NCI-H187 treated with DMSO at 0.1 percent for 48 hours (cell line): ENCODE measurements around the gene MACROD1.

Experiments
- DNase-seq: peaks from one replicate; lab custom pipeline; 2025; lab: John Stamatoyannopoulos, UW

Gene MACROD1

GRCh38 chr11:64035081-64035524, 130.8 kb downstream of the MACROD1 start:
- DNase-seq, result no peak

GRCh38 chr11:64034411-64034811, 131.5 kb downstream of the MACROD1 start:
- DNase-seq, result no peak

DNA sequence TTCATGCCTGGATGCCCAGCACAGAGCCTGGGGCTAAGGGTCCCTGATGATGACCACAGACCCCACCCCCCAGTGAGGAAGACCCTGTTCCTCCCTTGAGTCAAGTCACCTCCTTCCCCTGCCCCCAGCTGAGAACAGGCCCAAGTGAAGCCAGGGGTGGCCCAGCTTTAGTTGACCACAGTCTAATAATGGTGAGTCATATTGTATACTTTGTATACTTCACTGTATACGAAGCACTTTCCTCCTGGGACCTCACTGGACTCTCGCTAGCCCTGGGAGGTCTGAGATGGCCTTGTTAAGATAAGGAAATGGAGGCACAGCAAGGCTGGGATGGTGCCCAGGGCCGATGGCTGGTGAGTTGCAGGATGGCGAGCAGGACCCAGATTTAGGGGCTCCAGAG, 133.9 kb downstream of the MACROD1 start:
- no peak for DNase-seq

DNA sequence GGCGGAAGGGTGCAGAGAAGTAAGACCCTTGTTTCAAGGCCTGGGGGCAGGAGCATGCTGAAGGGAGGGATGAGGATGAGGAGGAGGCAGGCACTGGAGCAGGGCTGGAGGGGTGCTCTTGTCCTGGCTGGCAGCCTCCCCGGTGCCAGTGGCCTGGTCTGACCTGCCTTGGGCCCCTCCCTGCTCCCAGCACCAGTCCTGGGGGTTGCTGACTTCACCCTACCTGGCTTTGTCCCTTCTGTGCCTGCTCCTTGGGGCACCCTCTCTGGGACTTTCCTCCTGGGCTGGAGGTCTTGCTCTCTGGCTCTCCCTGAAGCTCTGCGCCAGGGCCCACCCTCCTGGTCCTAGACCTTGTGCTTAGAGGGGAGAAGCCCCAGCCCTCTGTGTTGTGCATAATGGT, 134.9 kb downstream of the MACROD1 start:
- no peak for DNase-seq

DNA sequence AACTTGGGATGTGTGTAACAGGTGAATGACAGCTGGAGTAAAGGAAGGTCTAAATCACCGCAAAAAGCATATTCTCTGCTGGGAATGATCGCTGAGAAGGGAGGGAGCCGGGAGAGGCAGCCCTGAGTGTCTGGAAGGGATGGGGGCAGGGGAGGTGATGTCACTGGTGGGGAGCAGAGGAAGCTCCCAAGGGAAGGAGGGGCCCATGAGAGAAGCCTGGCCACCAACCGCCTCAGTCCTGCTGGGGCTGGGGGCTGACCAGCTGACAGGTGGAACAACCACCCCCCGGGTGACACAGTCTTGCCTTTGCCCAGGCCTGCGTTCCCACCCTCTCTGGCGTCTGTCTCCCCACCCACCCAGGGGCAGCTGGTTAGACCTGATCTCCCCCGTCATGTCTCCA, 136.1 kb downstream of the MACROD1 start:
- no peak for DNase-seq

DNA sequence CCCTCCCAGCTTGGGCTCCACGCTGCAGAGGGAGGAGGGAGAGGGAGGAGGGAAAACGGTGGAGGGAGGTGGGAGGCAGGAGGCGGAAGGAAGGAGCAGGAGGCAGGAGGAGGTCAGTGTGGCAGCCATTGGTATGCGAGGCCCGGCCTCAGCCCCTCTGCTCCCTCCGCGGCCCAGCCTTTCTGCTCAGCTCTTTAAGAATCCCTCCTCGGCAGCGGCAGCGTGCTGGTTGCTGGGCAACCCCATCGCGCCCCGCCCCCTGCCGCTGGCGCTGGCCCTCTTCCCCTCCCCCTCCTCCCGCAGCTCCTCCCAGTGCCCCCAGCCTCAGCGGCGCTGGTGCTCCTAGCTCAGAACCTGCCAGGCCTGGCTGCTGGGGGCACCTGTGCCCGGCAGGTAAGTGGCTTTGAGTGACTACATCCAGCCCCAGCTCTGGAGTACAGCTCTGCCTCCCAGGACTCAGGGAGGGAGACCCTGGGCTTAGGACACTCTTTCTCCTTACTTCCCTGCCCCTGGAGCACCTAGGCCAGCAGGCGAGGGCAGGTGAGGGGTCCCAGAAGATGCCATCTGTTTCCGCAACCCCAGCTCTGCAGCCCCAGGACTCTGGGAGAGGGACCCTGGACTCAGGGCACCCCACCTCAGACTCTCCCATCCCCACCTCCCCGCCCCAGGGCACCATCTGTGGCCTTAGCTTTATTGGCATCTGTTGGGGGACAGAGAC, 137.4 kb downstream of the MACROD1 start:
- peak; percentile 4 for DNase-seq

DNA sequence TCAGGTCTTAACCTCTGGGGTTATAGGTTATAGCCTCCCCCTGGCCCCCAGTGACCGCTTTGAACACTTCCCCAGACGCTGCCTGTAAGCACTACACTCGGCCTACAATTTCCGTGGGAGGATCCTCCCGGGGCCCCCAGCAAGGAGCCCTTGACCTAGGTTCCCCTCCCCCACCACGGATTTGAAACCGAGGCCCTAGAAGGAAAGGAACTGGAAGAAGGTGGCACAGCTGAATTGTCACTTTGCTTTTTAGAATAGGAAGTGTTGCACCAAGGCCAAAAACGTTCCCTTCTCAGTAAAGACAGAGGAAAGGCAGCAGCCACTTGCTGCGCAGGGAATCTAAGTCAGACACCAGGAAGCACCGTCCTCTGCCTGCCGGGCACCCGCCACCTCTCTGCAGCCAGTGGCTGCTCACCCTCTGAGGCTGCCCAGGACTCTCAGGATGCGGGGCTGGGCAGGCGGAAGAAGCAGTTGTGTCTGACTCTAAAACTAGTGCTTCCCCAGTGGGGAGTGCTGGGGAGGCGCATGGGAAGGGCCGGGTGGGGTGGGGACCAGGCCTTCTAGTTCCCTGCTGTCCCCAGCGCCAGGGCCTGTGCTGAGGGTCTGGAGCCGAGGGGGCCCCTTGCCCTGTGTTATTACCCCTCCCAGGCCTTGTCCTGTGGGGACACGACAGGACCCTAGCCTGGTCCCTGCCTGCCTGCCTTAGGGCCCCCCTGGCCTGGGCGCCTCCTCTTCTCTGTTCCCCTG, 138.1 kb downstream of the MACROD1 start:
- no peak for DNase-seq

DNA sequence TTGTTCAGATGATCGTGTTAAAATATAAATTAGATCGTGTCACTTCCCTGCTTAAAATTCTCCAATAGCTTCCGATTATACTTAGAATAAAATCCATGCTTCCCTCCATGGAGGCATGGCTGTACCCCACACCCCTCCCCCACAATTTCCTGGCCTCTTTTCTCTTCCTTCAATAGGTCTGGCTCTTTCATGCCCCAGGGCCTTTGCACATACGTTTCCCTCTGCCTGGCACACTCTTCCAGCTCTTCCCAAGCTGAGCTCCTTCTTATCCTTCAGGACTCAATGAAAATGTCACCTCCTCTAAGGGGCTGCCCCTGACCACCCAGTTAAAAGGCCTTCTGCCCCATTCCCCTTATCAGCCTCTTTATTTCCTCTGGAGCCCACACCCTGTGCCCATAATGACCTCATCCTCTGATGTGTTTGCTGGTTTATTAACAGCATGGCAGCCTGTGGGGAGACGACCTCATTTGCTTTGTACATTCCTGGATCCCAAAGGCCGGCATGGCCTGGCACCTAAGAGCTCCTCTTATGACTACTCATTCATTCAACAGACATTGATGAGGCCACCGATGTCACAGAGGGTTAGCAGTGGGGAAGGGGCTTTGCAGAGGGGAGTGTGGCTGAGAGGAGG, 139.2 kb downstream of the MACROD1 start:
- no peak for DNase-seq

DNA sequence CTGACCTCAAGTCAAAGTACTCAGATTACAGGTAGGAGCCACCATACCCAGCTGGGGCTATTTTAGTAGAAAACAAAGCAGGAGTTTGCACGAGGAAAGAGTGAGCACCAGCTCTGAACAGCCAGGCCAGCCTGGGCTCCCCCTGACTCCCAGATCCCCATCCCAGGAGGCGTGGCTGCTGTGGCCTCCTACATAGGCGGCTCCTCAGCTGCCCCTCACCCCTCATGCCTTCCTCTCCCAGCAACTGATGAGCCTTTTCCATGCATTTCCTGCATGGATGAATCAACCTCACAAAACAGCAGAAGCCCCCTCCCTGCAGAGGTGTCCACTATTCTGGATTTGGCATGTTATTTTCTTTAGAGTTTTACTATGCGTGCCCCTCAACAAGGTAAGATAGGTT, 140.7 kb downstream of the MACROD1 start:
- no peak for DNase-seq

DNA sequence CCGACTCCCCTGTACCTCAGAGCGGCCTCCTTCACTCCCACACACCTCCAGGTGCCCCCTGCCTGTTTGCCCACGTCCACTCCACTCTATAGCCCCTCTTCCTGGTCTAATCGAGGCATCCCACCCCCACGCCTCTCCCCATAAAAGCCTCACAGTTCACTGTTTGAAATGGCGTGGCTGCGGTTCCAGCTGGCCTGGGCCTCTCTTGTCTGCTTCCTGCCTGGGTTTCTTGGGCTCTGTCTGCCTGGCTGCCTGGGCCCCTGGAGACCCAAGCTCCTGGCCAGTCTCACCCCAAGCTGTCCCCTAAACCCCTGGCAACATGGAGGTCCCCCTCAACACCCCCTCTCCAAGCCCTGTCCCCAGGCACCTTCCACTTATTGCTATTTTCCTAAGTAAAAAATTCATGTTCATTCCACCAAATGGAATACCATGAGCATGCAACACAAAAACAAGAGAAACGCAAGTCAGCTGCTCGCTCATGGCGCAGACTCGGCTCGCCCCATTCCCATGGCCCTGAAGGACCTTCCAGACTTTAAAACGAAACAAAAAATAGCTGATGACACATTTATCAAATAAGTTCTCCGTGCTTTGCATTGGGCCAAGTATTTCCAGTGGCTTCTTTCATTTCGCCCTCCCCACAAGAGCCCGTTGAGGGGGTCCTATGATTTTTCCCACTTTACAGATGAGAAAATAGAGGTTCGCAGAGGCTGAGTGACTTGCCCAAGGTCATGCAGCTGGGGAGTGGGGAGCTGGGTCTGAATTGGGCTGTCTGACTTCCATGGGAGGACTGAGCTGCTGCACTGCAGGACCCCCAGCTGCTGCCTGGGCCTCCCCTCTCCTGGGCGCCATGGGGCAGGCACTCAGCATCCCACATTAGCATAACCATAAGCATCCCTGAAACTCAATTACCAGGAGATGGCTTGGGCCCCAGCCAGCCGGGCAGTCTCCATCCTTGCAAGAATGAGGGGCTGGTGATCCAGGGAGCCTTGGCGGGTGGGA, 141.9 kb downstream of the MACROD1 start:
- DNase-seq, result no peak

GRCh38 chr11:64022125-64022784, 143.7 kb downstream of the MACROD1 start:
- no peak for DNase-seq

DNA sequence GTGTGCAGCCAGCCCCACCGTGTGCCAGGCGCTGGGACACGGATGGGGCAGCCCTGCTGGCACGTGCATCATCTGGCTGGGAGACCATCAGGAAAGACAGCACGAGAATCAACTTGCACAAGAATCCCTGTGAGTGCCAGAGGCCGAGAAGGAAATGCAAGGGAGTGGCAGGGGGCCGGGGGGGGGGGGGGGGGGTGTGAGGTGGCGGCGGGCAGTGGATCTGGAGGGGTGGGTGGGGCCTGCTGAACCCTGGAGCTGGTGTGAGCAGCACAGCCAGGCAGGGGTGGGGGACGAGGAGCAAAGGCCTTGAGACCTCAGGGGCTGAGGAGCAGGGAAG, 144.2 kb downstream of the MACROD1 start:
- no peak for DNase-seq

GRCh38 chr11:64020976-64021756, 144.7 kb downstream of the MACROD1 start:
- no peak for DNase-seq

DNA sequence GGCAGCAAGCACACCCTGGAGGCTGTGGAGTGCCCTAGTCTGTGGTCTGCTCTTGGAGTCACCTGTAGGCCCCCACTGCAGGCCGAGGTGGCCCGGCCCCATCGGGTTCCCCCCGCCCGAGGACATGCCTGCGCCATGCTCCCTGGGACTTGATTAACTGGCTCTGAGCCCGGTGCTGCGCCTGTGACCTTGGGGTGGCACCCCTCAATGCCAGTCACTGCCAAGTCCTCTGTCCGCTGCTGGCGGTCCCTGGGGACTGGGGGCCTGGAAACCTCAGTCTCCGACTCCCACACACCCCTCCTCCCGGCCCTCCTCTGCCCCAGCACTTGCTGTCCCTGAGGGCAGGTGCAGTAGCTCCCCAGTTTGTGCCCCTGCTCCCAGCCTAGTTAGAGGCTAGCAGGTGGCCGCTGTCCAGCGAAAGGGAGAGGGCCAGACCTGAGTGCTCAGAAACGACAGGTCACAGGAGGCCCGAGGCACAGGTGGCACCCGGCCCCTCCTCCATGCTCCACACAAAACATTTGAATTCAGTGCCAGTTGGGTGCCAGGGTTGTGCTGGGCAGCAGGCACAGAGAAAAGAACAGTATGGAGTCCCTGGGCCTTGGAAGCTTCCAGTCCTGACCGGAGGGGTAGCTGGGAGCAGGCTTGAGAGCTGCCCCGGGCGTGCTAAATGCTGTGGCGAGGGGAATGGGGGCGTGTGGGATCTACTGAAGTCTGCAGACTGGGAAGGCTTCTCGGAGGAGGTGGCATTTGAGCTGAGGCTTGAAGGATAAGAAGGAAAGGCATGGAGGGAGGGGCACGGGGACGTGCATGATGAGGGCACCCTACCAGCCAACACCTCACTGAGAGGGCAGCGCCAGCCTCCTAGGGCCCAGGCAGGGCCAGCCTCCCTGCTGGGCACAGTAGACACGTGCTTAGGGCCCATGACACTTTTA, 146.5 kb downstream of the MACROD1 start:
- no peak for DNase-seq

- no peak for DNase-seq
These were observed 147.6 kb downstream of the MACROD1 start for GRCh38 chr11:64018310-64018709.

DNA sequence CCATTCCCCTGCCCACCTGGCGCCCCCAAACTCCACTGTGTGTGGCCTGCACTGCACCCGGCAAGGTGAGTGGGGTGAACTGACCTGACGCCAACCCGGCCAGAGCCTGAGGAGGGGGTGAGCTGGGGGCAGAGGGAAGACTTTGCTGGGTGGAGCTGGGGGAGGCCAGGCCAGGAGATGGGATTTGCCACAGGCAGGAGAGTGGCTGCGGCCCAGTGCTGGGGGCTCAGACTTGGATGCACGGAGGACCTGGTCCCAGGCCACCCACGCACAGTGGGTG, 148.0 kb downstream of the MACROD1 start:
- no peak for DNase-seq

DNA sequence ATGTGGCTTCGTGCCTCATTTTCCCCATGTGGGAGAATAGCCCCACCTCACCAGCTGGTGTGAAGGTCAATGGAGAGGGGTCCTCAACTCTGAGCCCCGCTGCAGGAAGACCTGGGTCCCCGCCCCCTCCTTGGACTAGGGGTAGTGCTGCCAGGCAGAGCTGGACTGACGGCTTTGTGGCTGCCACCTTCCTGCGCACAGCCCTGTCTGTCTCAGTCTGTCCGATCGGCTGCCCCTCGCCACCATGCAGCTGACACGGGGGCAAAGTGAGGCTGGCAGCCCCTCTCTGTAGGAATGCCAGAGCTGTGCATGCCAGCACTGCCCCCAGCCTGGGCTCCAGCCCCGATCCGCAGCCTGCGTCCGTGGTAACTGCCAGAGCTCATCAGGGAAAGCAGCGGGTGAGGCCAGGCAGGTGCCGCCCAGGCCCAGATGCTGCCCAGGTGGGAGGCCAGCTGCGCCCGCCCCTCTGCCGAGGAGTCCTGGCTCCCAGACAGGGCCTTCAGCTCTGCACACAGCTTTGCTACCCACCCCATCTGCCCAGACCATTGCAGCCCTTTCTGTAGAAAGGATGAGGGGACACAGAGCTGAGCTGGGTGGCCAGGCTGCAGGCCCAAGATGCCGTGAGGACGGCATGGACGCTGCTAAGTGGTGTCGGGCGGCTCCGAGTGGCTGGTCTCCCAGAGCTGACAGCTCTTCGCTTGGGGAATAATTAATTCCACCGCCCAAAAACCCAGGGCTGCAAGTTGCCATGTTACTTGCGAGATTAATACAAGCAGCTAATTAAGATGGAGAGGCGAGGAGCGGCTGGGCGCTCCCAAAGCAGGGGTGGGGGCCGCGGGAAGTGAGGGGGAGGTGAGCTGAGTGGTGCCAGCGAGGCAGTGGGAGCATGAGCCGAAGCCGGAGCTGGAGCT, 149.7 kb downstream of the MACROD1 start:
- no peak for DNase-seq

GRCh38 chr11:64015510-64015909, 150.4 kb downstream of the MACROD1 start:
- DNase-seq, result no peak

GRCh38 chr11:64014356-64014755, 151.6 kb downstream of the MACROD1 start:
- DNase-seq, result no peak
